ENCODE results near the gene AQR. TPM values are rescaled to one million over a fixed set of nuclear protein-coding genes. Genes with fewer than 3 reads are reported as not detected.

The AQR gene
- total and polyA plus RNA-seq, 11 donors: 5.3 to 16.0 (median 12.0) TPM

GRCh38 chr15:34896183-34896582 is 73.4 kb downstream of the AQR start:
- Histone ChIP-seq H3K27me3 (no peaks in the 10 kb centered on the region), H3K4me3 (no peak overlapping the region), H3K4me1 (peaks cover 0 to 8% (median 0%) of the 10 kb centered on the region in 12 donors), H3K27ac (no peak overlapping the region), H3K36me3 (peaks cover 0 to 94% (median 81%) of the 10 kb centered on the region in 9 donors), H3K9me3 (peaks cover 0 to 14% (median 6%) of the 10 kb centered on the region in 12 donors)
- TF ChIP-seq CTCF (IDR thresholded peaks at IDR 0.05) (no peak), POLR2A (IDR thresholded peaks at IDR 0.05) (no peak)
- 97 to 99% (median 98%) methylated on average over 5 of the region's 5 CpGs for WGBS, 4 donors
- intact Hi-C loops (cut with DNase I): loop anchor here in 1 of 10 donors (2.0 kb wide), 1 partner anchor 19 kb away; no protein-coding TSS in a partner anchor
- no peak for ATAC-seq
- DNase-seq: no peak

- TF ChIP-seq CTCF (IDR thresholded peaks at IDR 0.05) (no peak), POLR2A (IDR thresholded peaks at IDR 0.05) (no peak)
- Histone ChIP-seq H3K27ac (no peak overlapping the region), H3K4me1 (no peaks in the 10 kb centered on the region), H3K27me3 (no peaks in the 10 kb centered on the region), H3K4me3 (no peak overlapping the region), H3K9me3 (peaks cover 0 to 14% (median 6%) of the 10 kb centered on the region in 12 donors), H3K36me3 (peaks cover 0 to 94% (median 81%) of the 10 kb centered on the region in 9 donors)
- intact Hi-C loops (cut with DNase I): no loop called here
- DNase-seq (no peak), ATAC-seq (no peak)
Measured at GRCh38 chr15:34893967-34894366, 75.6 kb downstream of the AQR start.

DNA sequence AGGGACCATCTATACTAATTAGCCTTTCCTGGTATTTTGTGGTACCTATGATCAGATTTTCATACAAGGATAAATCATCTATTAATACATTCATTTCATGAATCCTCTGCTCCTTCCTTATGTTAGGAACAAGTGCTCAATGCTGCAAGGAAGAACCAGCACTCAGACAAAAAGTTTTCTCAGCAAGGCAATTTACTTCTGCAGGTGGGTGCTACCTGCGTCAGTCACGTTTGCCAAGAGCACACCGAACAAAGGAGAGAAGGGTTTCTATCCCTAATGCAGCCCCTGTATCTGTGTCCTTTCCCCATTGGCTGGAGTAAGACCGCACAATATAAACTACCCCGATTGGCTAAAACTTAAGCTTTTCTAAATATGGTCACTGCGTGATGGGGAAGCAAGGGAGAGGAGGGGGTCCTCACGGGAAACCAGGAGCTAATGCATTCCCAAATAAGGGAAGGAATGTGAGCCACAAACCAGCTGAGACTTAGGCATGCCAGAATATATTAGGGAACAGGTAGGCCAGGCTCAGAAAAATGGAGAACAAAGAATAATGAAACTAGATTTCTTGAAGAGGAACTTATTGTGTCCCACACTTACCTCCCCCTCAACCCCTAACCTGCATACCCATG is 76.5 kb downstream of the AQR start:
- H3K4me1 ChIP-seq: no peaks in the 10 kb centered on the region
- ATAC-seq (no peak), DNase-seq (no peak)
- 85 to 91% (median 88%) methylated on average over 7 of the region's 7 CpGs for WGBS, 4 donors
- no peak overlapping the region for H3K27ac ChIP-seq
- intact Hi-C loops (cut with DNase I): no loop called here
- H3K27me3 ChIP-seq: no peaks in the 10 kb centered on the region
- peaks cover 0 to 98% (median 82%) of the 10 kb centered on the region in 9 donors for H3K36me3 ChIP-seq
- peaks cover 0 to 14% (median 6%) of the 10 kb centered on the region in 12 donors for H3K9me3 ChIP-seq
- no peak overlapping the region for H3K4me3 ChIP-seq
- TF ChIP-seq POLR2A (IDR thresholded peaks at IDR 0.05): no peak
- TF ChIP-seq CTCF (IDR thresholded peaks at IDR 0.05): no peak

- H3K27ac ChIP-seq: no peak overlapping the region
- no peak for ATAC-seq
- H3K27me3 ChIP-seq: no peaks in the 10 kb centered on the region
- WGBS, 4 donors: 84 to 90% (median 86%) methylated on average over 2 of the region's 2 CpGs
- no peaks in the 10 kb centered on the region for H3K4me1 ChIP-seq
- intact Hi-C loops (cut with DNase I): no loop called here
- no peak for TF ChIP-seq CTCF (IDR thresholded peaks at IDR 0.05)
- TF ChIP-seq POLR2A (IDR thresholded peaks at IDR 0.05): no peak
- peaks cover 0 to 14% (median 6%) of the 10 kb centered on the region in 12 donors for H3K9me3 ChIP-seq
- H3K36me3 ChIP-seq: peaks cover 0 to 96% (median 85%) of the 10 kb centered on the region in 9 donors
- no peak for DNase-seq
- no peak overlapping the region for H3K4me3 ChIP-seq
Measured at GRCh38 chr15:34890424-34890823, 79.1 kb downstream of the AQR start.

Data from heart left ventricle (tissue), 16 donors.